Smooth muscle cell (in vitro differentiated cells): Measurements from ENCODE around the gene VAT1L. TPM values are rescaled to one million over a fixed set of nuclear protein-coding genes. Genes with fewer than 3 reads are reported as not detected.
A peak's percentile ranks its signal among the peaks of the same experiment; 100 is the strongest.

Source experiments
- DNase-seq: peaks from one replicate; lab custom pipeline; 2025; ENCODE audit not compliant: unreplicated experiment; lab: John Stamatoyannopoulos, UW
- H2AFZ ChIP-seq: fragments of 200-600 bp; sonication (generic); 2 replicates; pipeline ENCODE4 v1.6.0; 2016; ENCODE audit warnings: antibody characterized with exemption, low read depth, mild to moderate bottlenecking
- H3F3A ChIP-seq: fragments of 200-600 bp; sonication (generic); 2 replicates; pipeline ENCODE4 v1.6.0; 2017; ENCODE audit warnings: antibody characterized with exemption, low read depth
- H3K27ac ChIP-seq: fragments of 200-600 bp; sonication (generic); 2 replicates; pipeline ENCODE4 v1.5.1; 2016; ENCODE audit warnings: low read depth, mild to moderate bottlenecking
- H3K27me3 ChIP-seq: fragments of 200-600 bp; sonication (generic); 2 replicates; pipeline ENCODE4 v1.6.1; 2016; ENCODE audit warnings: low read depth, mild to moderate bottlenecking
- H3K36me3 ChIP-seq: fragments of 200-600 bp; sonication (generic); 2 replicates; pipeline ENCODE4 v1.5.1; 2016; ENCODE audit warnings: low read depth
- H3K4me1 ChIP-seq: fragments of 200-600 bp; sonication (generic); 2 replicates; pipeline ENCODE4 v1.5.1; 2016; ENCODE audit warnings: low read depth
- H3K4me2 ChIP-seq: fragments of 200-600 bp; sonication (generic); 2 replicates; pipeline ENCODE4 v1.6.0; 2016; ENCODE audit warnings: mild to moderate bottlenecking
- H3K4me3 ChIP-seq: fragments of 200-600 bp; sonication (generic); 2 replicates; pipeline ENCODE4 v1.5.1; 2016; ENCODE audit warnings: mild to moderate bottlenecking
- H3K79me2 ChIP-seq: fragments of 200-600 bp; sonication (generic); 2 replicates; pipeline ENCODE4 v1.6.0; 2016; ENCODE audit warnings: low read depth, mild to moderate bottlenecking
- H3K9ac ChIP-seq: fragments of 200-600 bp; sonication (generic); 2 replicates; pipeline ENCODE4 v1.6.0; 2016; ENCODE audit warnings: low read depth
- H3K9me3 ChIP-seq: fragments of 200-600 bp; sonication (generic); replicated peaks from 2 replicates; pipeline ENCODE4 v1.5.1; 2016; ENCODE audit warnings: low read depth
- H4K20me1 ChIP-seq: fragments of 200-600 bp; sonication (generic); 2 replicates; pipeline ENCODE4 v1.6.0; 2016; ENCODE audit warnings: low read depth
- CTCF ChIP-seq: fragments of 200-600 bp; sonication (generic); IDR thresholded peaks from 2 replicates; pipeline ENCODE4 v1.5.1; 2017; ENCODE audit warnings: borderline replicate concordance, mild to moderate bottlenecking, antibody characterized with exemption; ENCODE audit not compliant: insufficient read depth, poor library complexity, severe bottlenecking
- WGBS: methylation state at CpG from one replicate; pipeline ENCODE4 v1.1.7; 2016; ENCODE audit warnings: low lambda C conversion rate; 5-methylcytosine and 5-hydroxymethylcytosine counted together
- polyA plus RNA-seq: library from polyadenylated mRNA; unstranded; fragments of >200 nt; fragmentation: Nextera tagmentation; extraction: Ambion mirVana; gene quantifications from 2 replicates; pipeline ENCODE4 v1.2.1, GENCODE V29; 2016
- total RNA-seq: library from RNA; depleted of rRNA; stranded (reverse); fragments of >200 nt; gene quantifications from 2 replicates; pipeline ENCODE4 v1.2.3, GENCODE V29; 2014

The VAT1L gene
- total and polyA plus RNA-seq, 2 experiments from 2014 or later, result 4.0 to 5.4 TPM

DNA sequence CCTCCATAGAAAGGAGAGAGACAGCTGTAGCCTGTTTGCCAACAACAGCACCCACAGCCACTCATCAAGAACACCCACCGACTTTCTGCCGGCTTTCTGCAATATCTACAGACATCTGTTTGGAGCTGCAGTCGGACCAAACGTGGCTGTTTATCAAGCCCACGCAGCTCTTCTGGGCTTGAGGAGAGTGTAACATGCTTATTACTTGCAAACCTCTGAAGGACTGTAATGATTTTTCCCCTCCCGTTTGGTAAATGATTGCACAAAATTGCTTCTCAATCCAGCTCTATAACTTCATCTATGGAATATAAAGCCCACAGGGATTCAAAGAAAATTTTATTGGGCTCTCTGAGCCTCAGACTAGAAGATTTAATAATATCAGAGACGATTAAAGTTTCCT, 100.5 kb downstream of the VAT1L start:
- Histone ChIP-seq H3K4me2 (peak overlapping the region; percentile 54), H4K20me1 (no peaks in the 10 kb centered on the region), H3K36me3 (no peaks in the 10 kb centered on the region), H3F3A (no peaks in the 10 kb centered on the region), H3K79me2 (no peaks in the 10 kb centered on the region), H2AFZ (peak overlapping the region; percentile 51), H3K4me3 (no peak overlapping the region), H3K9ac (no peak overlapping the region), H3K4me1 (peaks cover 3% of the 10 kb centered on the region), H3K27me3 (no peaks in the 10 kb centered on the region), H3K9me3 (no peaks in the 10 kb centered on the region), H3K27ac (no peak overlapping the region)
- TF ChIP-seq CTCF, result no peak
- no peak for DNase-seq
- WGBS, result 48% methylated on average over 7 of the region's 7 CpGs

DNA sequence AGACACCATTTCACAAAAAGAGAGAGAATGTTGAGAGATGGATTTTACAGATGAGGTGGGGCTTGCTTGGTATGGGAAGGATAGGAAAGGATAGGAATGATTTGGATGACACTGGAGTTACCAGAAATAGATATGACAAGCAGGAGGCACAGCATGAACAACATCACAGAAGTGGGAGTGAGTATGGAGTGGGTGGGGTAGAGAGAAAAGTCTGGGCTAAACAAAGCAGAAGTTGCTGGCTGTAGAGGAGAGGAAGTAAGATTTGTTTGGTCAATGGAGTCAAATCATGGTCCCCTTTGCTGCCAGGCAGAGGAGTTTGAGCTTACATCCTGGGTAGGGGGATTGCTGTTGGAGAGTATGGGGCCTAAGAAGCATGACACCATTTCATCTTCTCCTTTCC, 101.7 kb downstream of the VAT1L start:
- H3K4me1 ChIP-seq, result peaks cover 3% of the 10 kb centered on the region
- H2AFZ ChIP-seq, result no peak overlapping the region
- H3K36me3 ChIP-seq, result no peaks in the 10 kb centered on the region
- H3K9ac ChIP-seq, result no peak overlapping the region
- H3F3A ChIP-seq, result no peaks in the 10 kb centered on the region
- no peak overlapping the region for H3K4me3 ChIP-seq
- no peak overlapping the region for H3K4me2 ChIP-seq
- H3K79me2 ChIP-seq, result no peaks in the 10 kb centered on the region
- H3K9me3 ChIP-seq, result no peaks in the 10 kb centered on the region
- no peak overlapping the region for H3K27ac ChIP-seq
- no peak for TF ChIP-seq CTCF
- no peaks in the 10 kb centered on the region for H4K20me1 ChIP-seq
- H3K27me3 ChIP-seq, result no peaks in the 10 kb centered on the region
- DNase-seq, result no peak

DNA sequence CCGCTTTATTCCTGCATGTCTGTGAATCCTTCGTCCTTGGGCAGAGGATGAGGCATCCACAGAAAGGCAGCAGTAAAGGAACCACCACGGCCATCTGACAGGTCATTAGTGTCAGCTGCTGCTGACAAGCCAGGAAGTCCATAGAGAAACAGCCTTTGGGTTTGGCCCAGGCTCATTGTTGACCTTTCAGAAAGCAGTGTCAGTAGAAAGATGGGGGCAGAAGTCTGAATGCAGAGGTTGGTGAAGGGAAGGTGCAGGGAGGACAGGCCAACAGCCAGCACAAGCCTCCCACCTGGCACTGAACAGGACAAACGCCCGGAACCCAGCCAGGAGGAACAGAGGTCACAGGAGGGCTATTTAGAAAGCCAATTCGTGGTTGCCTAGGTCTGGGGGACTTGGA, 105.8 kb downstream of the VAT1L start:
- H4K20me1 ChIP-seq, result no peaks in the 10 kb centered on the region
- no peak overlapping the region for H3K27ac ChIP-seq
- no peak overlapping the region for H3K9ac ChIP-seq
- no peaks in the 10 kb centered on the region for H3K9me3 ChIP-seq
- H2AFZ ChIP-seq, result no peak overlapping the region
- no peak for DNase-seq
- H3K27me3 ChIP-seq, result no peaks in the 10 kb centered on the region
- no peak overlapping the region for H3K4me3 ChIP-seq
- H3K36me3 ChIP-seq, result no peaks in the 10 kb centered on the region
- no peaks in the 10 kb centered on the region for H3K79me2 ChIP-seq
- peaks cover 8% of the 10 kb centered on the region for H3K4me1 ChIP-seq
- no peak overlapping the region for H3K4me2 ChIP-seq
- TF ChIP-seq CTCF, result no peak
- H3F3A ChIP-seq, result peaks cover 13% of the 10 kb centered on the region
- WGBS, result 74% methylated on average over 6 of the region's 6 CpGs

DNA sequence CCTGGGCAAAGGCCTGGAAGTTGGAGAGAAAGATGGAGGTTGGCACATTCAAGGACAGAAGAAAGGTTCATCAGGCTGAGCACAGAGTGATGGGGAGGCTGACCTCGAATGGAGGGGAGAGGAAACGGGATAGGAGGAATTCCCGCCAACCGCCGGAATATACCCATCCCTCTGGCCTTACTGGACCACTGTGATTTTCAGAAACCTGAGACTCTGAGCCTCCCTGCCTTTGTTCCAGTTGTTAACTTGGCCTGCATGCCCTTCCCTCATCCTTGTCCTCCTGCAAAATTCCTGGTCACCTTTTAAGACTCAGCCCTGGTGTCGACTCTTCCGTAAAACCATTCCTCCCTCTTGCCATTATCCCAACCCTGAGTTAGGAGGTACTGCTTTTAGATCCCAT, 107.6 kb downstream of the VAT1L start:
- Histone ChIP-seq H3F3A (peaks cover 13% of the 10 kb centered on the region), H2AFZ (no peak overlapping the region), H3K27me3 (no peaks in the 10 kb centered on the region), H3K36me3 (no peaks in the 10 kb centered on the region), H3K4me2 (no peak overlapping the region), H3K9me3 (no peaks in the 10 kb centered on the region), H4K20me1 (no peaks in the 10 kb centered on the region), H3K9ac (no peak overlapping the region), H3K27ac (no peak overlapping the region), H3K4me1 (peaks cover 8% of the 10 kb centered on the region), H3K79me2 (no peaks in the 10 kb centered on the region), H3K4me3 (no peak overlapping the region)
- DNase-seq, result no peak
- WGBS, result 79% methylated on average over 7 of the region's 7 CpGs
- no peak for TF ChIP-seq CTCF
